Bronchial epithelial cell (primary cell): ENCODE results near the gene EP400. TPM values are rescaled to one million over a fixed set of nuclear protein-coding genes. Genes with fewer than 3 reads are reported as not detected.
"Not testable (repeated sequence)": the region's sequence is repeated elsewhere in the genome, so short reads cannot be mapped to it uniquely, and the experiment has no call there.

Source experiments
- DNase-seq: peaks from one replicate; pipeline ENCODE4 v3.0.0-alpha.2; 2010; ENCODE audit warnings: low read depth
- FAIRE-seq: peaks from 2 replicates; lab custom pipeline; 2011; peaks lifted over from hg19 to GRCh38; lab: Jason Lieb, UNC
- H3K27me3 ChIP-seq: 2 replicates; pipeline ENCODE4 v1.5.1; 2011; ENCODE audit warnings: low read length; ENCODE audit not compliant: control insufficient read depth, insufficient read depth
- H3K36me3 ChIP-seq: 2 replicates; pipeline ENCODE4 v1.5.1; 2011; ENCODE audit warnings: low read length; ENCODE audit not compliant: control insufficient read depth, insufficient read depth
- H3K4me3 ChIP-seq: 2 replicates; pipeline ENCODE4 v1.5.1; 2011; ENCODE audit warnings: mild to moderate bottlenecking, low read depth, low read length, control low read depth
- CTCF ChIP-seq: IDR thresholded peaks from 2 replicates; pipeline ENCODE4 v1.5.1; 2011; ENCODE audit warnings: mild to moderate bottlenecking, moderate library complexity, low read length, control low read depth, inconsistent platforms; ENCODE audit not compliant: insufficient read depth, severe bottlenecking
- total RNA-seq: library from RNA; depleted of rRNA; stranded (reverse); fragments of >200 nt; gene quantifications from 2 replicates; pipeline ENCODE4 v1.2.1, GENCODE V29; 2014

EP400 gene
- total RNA-seq, 1 donor from 2014 or later = 5.8 TPM

DNA sequence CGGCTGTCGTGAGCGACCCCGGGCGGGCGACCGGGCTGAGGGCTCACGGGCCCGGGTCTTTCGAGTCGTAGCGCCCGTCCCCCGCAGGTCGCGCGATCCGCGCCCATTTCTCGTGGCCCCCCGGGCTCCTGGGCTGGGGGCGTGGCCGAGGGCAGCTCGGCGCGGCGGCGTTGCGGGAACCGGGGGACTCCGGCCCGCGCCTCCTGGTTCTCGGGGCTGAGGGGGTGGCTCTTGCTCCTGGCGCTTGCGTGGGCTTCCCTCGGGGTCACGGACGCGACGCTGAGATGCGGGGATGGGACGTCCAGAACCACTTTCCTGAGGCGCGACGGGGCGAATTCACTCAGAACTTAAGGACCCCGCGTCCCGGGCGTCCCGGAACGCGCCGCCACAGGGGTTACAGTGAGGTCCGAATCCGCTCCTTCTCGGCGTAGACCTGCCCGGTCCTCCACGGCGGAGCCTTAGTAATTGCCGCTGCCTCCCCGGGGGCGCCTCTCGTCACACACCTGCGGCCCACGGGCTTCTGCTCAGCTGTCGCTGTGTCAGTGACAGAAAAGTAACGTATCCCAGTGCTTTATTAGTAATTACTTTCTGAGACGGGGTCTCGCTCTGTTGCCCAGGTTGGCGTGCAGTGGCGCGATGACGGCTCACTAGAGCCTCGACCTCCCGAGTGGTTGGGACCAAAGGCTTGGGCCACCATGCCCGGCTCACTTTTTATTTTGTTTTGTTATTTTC, 606 bp downstream of the EP400 start:
- DNase-seq (no peak), FAIRE-seq (no peak)
- H3K27me3 ChIP-seq = no peaks in the 10 kb centered on the region
- TF ChIP-seq CTCF = no peak
- no peaks in the 10 kb centered on the region for H3K36me3 ChIP-seq
- H3K4me3 ChIP-seq = peak overlapping the region; percentile 83

GRCh38 chr12:131953810-131954209, 4.1 kb downstream of the EP400 start:
- DNase-seq, H3K36me3 ChIP-seq, H3K27me3 ChIP-seq, FAIRE-seq, H3K4me3 ChIP-seq: not testable (repeated sequence)

- DNase-seq, FAIRE-seq, H3K36me3 ChIP-seq, H3K4me3 ChIP-seq, H3K27me3 ChIP-seq: not testable (repeated sequence)
Observed at GRCh38 chr12:131954460-131954859, 4.7 kb downstream of the EP400 start.

DNA sequence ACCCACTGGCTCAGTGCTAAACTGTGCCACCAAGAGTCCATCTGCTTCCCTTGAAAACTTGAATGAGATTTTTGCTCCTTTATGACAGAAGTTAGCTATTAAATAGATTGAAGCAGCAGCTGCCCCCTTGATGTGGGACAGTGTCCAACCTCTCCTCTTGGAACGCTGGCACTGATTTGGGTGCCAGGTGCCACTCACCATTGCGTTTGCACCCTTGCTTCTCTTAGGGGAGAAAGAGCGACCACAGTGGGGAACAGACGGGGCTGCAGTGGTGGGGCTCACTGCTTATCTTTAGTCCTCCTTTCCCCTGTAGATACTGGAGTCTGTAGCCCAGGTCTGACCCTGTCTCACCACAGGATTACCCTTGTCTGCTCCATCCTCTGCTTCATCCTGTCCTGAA, 9.4 kb downstream of the EP400 start:
- Histone ChIP-seq H3K36me3 (peaks cover 2% of the 10 kb centered on the region), H3K27me3 (no peaks in the 10 kb centered on the region), H3K4me3 (no peak overlapping the region)
- DNase-seq (no peak), FAIRE-seq (no peak)
- no peak for TF ChIP-seq CTCF

- DNase-seq (no peak), FAIRE-seq (no peak)
- no peak overlapping the region for H3K4me3 ChIP-seq
- H3K27me3 ChIP-seq = no peaks in the 10 kb centered on the region
- H3K36me3 ChIP-seq = peaks cover 2% of the 10 kb centered on the region
- TF ChIP-seq CTCF = no peak
Observed at GRCh38 chr12:131959641-131960589, 10.2 kb downstream of the EP400 start.

DNA sequence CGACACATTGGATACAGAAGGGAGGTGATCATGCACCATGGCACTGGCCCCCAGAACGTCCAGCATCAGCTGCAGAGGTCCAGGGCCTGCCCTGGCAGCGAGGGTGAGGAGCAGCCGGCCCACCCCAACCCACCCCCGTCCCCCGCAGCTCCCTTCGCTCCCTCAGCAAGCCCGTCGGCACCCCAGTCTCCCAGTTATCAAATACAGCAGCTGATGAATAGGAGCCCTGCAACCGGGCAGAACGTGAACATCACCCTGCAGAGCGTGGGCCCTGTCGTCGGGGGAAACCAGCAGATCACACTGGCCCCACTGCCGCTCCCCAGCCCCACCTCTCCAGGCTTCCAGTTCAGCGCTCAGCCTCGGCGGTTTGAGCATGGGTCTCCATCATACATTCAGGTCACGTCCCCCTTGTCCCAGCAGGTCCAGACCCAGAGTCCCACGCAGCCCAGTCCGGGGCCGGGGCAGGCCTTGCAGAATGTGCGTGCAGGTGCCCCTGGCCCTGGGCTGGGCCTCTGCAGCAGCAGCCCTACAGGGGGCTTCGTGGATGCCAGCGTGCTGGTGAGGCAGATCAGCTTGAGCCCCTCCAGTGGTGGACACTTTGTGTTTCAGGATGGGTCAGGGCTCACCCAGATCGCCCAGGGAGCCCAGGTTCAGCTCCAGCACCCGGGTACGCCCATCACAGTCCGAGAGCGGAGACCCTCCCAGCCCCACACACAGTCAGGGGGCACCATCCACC, 11.0 kb downstream of the EP400 start:
- not testable (repeated sequence) for DNase-seq, H3K36me3 ChIP-seq, FAIRE-seq, H3K27me3 ChIP-seq, H3K4me3 ChIP-seq

- H3K27me3 ChIP-seq, DNase-seq, H3K4me3 ChIP-seq, FAIRE-seq, H3K36me3 ChIP-seq: not testable (repeated sequence)
Observed at GRCh38 chr12:131961328-131961727, 11.6 kb downstream of the EP400 start.
